Dermis microvascular lymphatic vessel endothelial cell (primary cell): ENCODE measurements around the gene RHBDD2. TPM values are rescaled to one million over a fixed set of nuclear protein-coding genes. Genes with fewer than 3 reads are reported as not detected.
A peak's percentile ranks its signal among the peaks of the same experiment; 100 is the strongest.
"Not testable (repeated sequence)": the region's sequence is repeated elsewhere in the genome, so short reads cannot be mapped to it uniquely, and the experiment has no call there.

Source experiments
- DNase-seq, 2 donors: peaks; one replicate each; pipeline versions ENCODE4 v3.0.0 to v3.0.0-alpha.2; 2010; ENCODE audit warnings: low read depth in 2 of 2
- total RNA-seq: library from RNA; depleted of rRNA; stranded (reverse); fragments of >200 nt; gene quantifications from 2 replicates; pipeline ENCODE4 v1.2.1, GENCODE V29; 2014

Gene RHBDD2
- total RNA-seq, 1 donor from 2014 or later: 11.9 TPM

DNA sequence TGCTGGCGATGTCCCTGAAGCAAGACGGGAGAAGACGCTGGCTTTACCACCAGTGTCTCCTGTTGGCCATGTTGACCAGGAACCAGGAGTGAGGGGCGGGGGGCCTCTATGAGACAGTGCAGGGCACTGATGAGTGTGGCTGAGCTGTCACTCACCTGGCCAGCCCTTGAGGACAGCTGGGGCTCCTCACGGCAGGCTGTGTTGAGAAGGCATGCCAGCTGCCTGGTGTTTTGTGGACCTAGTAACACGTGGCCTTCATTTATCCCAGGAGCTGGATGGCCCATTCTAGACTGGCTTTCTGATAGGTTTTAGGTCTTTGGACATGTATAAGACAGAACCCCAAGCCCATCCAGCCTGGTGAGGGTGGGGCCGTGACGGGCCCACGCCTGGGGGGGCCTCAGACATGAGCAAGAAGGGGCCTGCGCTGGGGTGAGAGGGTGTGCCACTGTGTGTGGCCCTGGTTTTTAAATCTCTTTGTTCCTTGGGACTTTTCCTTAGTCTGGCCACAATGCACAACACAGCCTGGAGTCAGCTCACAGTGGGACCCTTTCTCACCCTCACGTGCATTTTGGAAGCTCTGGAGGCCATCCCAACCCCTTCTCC, 10.5 kb downstream of the RHBDD2 start:
- no peak for DNase-seq

DNA sequence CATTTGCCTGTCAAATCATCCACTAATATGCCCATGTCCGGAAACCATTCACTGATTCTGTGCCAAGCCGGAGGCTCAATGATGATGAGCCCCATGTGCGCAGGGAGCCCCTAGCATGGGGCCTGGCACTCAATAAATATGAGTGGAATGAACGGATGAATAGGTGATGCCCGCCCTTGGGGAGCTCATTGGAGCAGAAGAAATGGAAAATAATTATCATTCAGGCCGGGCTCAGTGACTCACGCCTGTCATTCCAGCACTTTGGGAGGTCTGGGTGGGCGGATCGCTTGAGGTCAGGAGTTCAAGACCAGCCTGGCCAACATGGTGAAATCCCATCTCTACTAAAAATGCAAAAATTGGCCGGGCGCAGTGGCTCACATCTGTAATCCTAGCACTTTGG, 11.0 kb downstream of the RHBDD2 start:
- no peak for DNase-seq

DNA sequence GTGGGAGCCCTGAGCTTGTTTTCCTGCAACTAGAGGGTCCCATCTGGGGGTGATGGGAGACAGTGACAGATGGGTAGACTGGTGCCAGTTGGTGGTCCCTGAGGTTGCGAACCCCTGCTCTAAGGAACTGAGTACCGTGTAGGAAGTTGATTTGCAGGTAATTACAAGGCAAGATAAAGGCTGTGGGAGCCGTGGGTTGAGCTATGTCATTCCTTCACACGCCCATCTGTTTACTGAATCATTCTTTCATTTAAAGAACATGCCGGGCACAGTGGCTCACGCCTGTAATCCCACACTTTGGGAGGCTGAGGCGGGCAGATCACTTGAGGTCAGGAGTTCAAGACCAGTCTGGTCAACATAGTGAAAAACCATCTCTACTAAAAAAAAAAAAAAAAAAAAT, 12.4 kb downstream of the RHBDD2 start:
- DNase-seq: not testable (repeated sequence)

DNA sequence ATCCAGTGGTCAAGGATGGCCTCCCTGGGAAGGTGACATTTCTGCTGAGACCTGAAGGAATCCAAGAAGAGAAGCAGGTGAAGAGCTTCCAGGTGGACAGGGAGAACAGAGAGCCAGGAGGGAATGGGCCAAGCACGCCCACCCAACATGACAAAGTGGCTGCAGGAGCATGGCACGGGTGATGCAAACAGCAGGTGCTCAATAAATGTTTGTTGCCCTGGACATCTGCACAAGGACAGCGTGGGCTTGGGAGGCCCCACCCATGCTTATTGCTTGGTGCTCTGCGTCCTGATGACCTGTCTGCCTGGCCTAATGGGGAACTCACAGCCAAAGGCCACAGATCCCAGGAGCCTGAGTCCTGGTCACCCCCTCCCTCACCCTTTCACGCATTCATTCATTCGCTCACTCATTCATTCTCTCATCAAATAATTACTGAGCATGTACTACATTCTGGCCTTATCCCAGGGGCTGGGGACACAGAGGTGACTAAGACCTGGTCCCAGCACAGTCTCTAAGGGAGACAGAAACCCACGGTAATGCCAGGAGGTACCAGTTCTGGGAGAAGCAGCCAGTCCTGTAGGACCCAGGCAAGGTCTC, 13.1 kb downstream of the RHBDD2 start:
- DNase-seq: no peak

DNA sequence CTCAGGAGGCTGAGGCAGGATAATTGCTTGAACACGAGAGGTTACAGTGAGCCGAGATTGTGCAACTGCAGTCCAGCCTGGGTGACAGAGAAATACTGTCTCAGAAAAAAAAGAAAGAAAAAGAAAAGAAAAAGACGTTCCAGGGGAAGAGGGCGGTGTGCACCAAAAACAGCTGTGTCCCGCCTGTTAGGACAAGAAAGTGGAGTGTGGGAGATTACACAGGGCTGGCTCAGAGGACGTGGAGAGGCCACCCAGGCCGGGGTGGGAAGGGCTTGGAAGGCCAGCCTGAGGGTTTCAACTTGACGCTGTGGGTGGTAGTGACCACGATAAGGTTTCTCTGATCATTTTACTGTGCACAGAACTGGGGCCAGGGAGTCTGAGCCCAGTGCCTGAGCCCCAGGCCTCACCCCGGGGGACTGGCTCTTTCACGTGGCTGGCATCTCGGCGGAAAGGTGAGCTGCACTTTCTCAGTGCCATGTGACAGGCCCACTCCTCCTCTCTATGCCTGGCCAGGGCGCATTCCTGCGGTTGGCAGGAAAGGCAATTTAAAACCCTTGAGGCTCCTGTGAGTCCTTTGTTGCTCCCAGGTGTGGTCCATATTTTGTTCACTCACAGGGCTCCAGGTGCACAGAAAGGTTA, 13.9 kb downstream of the RHBDD2 start:
- DNase-seq: no peak

- no peak for DNase-seq
Observed at GRCh38 chr7:75896803-75897327, 18.0 kb downstream of the RHBDD2 start.

DNA sequence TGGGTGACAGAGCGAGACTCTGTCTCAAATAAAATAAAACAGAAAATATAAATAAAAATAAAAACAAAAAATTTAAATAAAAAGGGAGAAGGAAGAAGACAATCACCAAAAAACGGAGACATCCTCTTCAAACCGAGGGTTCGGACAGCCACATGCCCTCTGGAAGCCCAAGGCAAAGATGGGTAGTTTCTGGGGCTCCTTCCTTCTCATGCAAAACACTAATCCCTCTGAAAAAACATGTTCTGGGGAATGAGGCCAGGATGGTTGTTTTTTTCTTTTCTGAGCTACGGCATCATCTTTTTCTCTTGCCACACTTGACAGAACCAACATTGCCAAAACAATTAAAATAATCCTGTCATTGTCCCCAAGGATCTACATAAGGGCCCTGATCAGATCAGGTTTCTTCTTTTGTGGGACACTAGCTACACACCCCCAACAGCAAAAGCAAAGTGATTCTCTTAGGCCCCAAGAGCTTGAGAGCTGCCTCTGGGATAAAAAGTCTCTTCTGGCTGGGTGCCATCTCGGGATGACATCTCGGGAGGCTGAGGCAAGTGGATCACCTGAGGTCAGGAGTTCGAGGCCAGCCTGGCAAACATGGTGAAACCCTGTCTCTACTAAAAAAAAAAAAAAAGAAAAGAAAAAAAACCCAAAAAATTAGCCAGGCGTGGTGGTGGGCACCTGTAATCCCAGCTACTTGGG, 21.9 kb downstream of the RHBDD2 start:
- no peak for DNase-seq

DNA sequence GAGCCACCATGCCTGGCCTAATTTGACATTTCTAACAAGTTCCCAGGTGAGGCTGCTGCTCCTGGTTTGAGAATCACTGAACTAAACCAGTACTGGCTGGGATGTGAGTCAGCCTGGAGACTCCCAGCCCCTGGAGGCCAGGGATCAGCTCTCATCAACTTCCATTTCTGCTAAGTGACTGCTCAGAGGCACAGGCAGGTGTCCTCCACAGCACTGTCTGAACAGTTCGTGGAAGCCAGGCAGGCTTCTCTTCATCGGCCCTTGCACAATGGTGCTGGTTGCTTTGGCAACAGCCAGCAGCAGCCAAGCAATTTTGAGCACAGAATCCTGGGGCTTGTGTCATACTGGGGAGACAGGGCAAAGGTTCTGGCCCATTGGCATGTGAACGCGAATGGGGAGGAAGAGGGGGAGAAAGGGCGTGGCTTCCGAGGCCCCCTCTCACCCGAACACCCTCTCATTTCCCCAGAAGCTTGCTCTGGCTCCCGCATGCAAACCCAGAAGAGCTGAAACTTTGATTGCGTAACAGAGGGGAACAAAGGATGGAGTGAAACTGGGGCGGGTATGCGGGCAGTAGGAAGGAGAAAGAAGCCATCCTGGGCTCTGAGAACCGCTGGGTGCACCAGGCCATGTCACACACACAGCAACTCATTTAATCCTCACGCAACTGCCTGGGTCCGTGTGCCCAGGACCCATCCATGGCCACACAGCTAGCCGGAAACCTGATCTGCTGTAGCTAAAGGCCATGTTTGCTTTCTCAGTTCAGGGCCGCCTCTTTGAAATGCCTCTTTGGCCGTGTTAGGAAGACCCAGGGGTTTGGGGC, 27.2 kb downstream of the RHBDD2 start:
- no peak for DNase-seq

DNA sequence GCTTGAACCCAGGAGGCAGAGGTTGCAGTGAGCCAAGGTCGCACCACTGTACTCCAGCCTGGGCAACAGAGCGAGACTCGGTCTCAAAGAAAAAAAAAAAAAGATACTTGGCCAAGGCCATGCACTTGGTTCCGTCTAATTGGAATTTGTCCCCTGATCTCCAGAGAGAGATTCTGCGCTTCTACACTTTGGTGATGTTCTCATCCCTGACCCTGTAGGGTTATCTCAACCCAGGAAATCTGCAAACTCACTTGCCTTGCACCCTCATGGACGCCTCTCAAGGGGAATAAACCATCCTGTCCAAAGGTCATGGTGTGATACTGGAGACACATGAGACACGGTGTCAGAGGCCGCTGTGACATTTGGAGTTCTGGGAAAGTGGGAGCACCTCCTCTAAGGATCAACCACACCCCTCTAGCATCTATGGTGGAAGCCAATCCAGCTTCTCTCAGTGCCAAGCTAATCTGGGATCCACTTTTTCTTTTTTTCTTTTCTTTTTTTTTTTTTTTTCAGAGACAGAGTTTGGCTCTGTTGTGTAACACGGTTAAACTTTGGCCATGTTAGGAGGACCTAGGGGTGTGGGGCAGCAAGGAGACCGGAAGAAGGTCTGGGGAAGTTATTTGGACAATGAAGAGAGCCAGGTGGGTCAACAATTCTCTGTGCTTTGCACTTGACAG, 28.3 kb downstream of the RHBDD2 start:
- no peak for DNase-seq

- not testable (repeated sequence) for DNase-seq
Observed at GRCh38 chr7:75907668-75908039, 28.8 kb downstream of the RHBDD2 start.

DNA sequence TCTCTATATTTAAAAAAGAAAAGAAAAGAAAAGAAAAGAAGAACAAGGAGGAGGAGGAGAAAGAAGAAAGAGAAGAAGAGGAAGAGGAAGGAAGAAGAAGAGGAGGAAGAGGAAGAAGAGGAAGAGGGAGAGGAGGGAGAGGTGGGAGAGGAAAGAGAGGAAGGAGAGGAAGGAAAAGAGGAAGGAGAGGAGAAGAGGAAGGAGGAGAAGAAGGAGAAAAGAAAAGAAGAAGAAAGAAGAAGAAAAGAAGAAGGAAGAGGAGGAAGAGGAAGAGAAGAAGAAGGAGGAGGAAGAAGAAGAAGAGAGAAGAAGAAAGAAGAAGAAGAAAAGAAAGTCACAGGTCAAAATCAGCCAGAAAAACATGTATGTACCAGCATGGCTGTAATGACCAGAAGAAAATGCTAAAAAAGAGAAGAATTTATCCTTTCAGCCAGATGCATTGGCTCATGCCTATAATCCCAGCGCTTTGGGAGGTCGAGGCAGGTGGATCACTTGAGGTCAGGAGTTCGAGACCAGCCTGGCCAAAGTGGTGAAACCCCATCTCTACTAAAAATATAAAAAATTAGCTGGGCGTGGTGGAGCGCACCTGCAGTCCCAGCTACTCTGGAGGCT, 30.8 kb downstream of the RHBDD2 start:
- DNase-seq: no peak

GRCh38 chr7:75911186-75911585, 32.4 kb downstream of the RHBDD2 start:
- DNase-seq: not testable (repeated sequence)

GRCh38 chr7:75913437-75913836, 34.6 kb downstream of the RHBDD2 start:
- DNase-seq: no peak

- DNase-seq: no peak
Observed at GRCh38 chr7:75914169-75914654, 35.4 kb downstream of the RHBDD2 start.

DNA sequence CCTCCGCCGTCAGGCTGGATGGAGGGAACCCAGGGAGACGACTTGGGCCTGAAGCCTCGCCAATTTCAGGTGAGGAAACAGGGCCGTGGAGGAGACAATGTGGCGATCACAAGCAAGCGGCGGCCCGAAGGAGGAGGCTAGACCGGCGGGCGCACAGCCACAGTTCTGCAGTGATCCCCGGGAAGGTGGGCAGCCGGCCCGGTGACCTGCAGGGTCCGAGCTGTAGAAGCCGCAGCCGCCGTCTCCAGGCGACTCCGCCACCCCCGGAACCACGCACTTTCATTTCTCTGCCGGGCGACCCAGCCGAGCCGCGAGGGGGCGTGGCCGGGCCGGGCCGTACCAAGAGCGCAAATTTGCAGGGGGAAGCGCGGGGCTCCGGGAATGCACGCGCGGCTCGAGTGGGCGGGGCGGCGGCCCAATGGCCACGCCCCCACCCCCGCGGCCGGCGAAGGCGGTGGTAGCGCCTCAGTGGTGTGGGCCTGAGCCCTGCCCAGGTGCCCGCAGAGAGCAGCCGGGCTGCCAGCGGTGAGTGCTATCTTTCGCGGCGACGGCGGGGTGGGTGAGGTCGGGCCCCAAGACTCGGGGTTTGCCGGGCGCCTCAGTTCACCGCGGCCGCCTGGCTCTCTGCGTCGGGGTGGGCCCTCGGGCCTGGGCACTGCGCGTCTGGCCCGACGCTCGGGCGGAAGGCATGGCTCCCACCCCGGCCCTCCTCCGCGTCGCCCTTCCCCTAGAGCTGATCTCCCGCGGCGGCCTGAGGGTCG, 36.0 kb downstream of the RHBDD2 start, which contains the start of gene POR:
Gene POR, plus strand, starts transcription at position 501 of the 761 bp plus-strand sequence. CDS start 38,847 bp downstream, outside the sequence.
- DNase-seq: peak; percentile 80 to 94

DNA sequence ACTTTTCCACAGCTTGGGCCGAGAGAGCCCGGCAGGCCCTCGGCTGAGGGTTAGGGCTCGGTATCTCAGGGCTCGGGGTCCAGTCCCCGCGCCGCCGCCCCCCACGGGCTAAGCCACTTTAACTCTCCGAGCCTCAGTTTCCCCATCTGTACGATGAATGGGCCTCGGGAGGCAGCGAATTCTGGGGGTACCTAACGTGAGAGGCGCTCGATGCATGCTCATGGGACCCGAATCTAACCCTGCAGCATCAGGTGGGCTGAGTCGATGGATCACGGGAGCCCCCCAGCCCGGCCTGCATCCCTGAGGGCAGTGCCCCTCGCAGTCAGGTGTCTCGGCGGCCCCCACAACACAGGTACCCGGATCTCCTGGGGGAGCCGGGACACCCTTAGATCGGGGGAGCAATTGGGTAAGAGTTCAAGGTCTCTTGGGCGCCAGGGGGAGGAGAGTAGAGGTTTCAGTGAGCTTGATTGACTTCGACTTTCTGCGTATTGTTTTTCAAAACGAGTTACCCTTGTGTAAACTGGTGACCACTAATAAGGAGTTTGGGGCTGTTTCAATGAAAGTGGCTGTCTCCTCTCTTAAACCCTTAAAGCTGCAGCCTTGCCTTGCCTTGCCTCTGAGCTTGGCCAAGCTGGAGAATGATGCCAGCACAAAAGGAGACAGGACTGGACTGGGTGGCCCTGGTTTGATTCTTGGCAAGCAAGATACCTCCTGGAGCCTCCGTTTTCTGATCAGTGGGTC, 36.8 kb downstream of the RHBDD2 start:
- DNase-seq: peak in 1 of 2 donors; percentile 18

DNA sequence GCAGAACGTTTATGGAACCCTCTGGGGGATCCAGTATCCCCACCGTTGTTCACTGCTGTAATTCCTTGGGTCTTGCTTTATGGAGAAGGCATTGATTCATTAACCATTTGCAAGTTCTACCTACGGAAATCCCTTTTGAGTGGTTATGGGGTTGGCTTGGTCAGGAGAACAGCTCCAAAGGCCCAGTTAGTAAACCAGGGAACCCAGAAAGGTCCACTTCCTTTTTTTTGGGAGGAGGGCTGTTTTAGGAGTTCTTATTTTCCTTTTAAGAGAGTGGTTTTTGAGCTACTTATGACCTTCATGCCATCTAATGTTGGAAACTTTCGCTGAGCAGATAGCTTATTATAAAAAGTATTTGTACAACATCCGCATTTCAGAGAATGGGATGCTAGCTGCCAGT, 37.4 kb downstream of the RHBDD2 start:
- no peak for DNase-seq
